ENCODE data around the gene ETAA1.

The ETAA1 gene

GRCh38 chr2:67457699-67458098, 60.6 kb downstream of the ETAA1 start:
- in situ Hi-C loops (cut with MboI; ENCODE audit: low pct_unique_long_range_greater_than_20kb, low sequenced_read_pairs, unreplicated experiment), result no loop called here
- DNase-seq (ENCODE audit: low spot score), result no peak
- TF ChIP-seq, protein P1, sequence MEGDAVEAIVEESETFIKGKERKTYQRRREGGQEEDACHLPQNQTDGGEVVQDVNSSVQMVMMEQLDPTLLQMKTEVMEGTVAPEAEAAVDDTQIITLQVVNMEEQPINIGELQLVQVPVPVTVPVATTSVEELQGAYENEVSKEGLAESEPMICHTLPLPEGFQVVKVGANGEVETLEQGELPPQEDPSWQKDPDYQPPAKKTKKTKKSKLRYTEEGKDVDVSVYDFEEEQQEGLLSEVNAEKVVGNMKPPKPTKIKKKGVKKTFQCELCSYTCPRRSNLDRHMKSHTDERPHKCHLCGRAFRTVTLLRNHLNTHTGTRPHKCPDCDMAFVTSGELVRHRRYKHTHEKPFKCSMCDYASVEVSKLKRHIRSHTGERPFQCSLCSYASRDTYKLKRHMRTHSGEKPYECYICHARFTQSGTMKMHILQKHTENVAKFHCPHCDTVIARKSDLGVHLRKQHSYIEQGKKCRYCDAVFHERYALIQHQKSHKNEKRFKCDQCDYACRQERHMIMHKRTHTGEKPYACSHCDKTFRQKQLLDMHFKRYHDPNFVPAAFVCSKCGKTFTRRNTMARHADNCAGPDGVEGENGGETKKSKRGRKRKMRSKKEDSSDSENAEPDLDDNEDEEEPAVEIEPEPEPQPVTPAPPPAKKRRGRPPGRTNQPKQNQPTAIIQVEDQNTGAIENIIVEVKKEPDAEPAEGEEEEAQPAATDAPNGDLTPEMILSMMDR (IDR thresholded peaks at IDR 0.05; ENCODE audit: extremely low read depth, insufficient read depth, missing control alignments), result no peak

- in situ Hi-C loops (cut with MboI; ENCODE audit: low pct_unique_long_range_greater_than_20kb, low sequenced_read_pairs, unreplicated experiment), result no loop called here
- TF ChIP-seq, protein P1 (IDR thresholded peaks at IDR 0.05; ENCODE audit: extremely low read depth, insufficient read depth, missing control alignments), result no peak
- no peak for DNase-seq (ENCODE audit: low spot score)
Measured at GRCh38 chr2:67459761-67460160, 62.6 kb downstream of the ETAA1 start.

All from GM13977 (cell line).